Epithelial cell of esophagus (primary cell): ENCODE results near the gene PIK3R4.

ENCODE experiments used
- DNase-seq: peaks from one replicate; pipeline ENCODE4 v3.0.0; 2010; ENCODE audit warnings: low read depth
- H3K4me3 ChIP-seq: 2 replicates; pipeline ENCODE4 v1.5.1; 2011; ENCODE audit warnings: mild to moderate bottlenecking, low read length, control low read depth
- TF ChIP-seq, protein P1 (sequence below): IDR thresholded peaks from 2 replicates; pipeline ENCODE4 v1.5.1; 2011; ENCODE audit warnings: low read depth, mild to moderate bottlenecking, low read length, control low read depth, inconsistent platforms; ENCODE audit not compliant: insufficient read depth; ENCODE audit errors: missing control alignments

The PIK3R4 gene

DNA sequence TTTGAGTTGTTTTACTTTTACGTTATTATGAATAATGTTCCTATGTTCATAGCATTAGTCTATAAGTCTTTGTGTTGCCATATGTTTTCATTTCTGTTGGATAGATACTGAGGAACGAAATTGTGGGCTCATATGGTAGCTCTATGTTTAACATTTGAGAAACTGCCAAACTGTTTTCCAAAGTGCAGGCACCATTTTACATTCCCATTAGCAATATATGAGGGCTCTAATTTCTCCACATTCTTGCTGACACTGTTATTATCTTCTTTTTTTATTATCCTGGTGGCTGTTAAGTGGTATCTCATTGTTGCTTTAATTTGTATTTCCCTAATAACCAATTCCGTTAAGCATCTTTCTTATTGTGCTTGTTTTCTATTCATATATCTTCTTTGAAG lies 1.8 kb upstream of the PIK3R4 start:
- TF ChIP-seq, protein P1, sequence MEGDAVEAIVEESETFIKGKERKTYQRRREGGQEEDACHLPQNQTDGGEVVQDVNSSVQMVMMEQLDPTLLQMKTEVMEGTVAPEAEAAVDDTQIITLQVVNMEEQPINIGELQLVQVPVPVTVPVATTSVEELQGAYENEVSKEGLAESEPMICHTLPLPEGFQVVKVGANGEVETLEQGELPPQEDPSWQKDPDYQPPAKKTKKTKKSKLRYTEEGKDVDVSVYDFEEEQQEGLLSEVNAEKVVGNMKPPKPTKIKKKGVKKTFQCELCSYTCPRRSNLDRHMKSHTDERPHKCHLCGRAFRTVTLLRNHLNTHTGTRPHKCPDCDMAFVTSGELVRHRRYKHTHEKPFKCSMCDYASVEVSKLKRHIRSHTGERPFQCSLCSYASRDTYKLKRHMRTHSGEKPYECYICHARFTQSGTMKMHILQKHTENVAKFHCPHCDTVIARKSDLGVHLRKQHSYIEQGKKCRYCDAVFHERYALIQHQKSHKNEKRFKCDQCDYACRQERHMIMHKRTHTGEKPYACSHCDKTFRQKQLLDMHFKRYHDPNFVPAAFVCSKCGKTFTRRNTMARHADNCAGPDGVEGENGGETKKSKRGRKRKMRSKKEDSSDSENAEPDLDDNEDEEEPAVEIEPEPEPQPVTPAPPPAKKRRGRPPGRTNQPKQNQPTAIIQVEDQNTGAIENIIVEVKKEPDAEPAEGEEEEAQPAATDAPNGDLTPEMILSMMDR, result no peak
- peak overlapping the region; percentile 37 for H3K4me3 ChIP-seq
- no peak for DNase-seq

DNA sequence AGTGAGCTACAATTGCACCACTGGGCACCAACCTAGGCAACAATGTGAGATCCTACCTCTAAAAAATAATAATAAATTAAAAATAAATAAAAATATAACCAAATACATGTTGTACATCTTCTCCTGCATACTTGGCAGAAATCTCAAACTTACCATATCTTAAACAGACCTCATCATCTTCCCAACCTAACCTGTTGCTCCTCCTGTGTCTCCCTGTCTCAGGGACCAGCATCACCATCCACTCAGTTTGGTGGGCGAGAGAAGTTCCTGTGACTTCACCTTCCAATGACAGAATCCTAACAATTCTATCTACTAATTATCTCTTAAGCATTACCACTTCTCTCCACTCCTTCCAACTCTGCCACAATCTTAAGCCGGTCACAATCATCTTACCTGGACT lies 3.3 kb downstream of the PIK3R4 start:
- TF ChIP-seq, protein P1, result no peak
- DNase-seq, result no peak
- H3K4me3 ChIP-seq, result no peak overlapping the region

DNA sequence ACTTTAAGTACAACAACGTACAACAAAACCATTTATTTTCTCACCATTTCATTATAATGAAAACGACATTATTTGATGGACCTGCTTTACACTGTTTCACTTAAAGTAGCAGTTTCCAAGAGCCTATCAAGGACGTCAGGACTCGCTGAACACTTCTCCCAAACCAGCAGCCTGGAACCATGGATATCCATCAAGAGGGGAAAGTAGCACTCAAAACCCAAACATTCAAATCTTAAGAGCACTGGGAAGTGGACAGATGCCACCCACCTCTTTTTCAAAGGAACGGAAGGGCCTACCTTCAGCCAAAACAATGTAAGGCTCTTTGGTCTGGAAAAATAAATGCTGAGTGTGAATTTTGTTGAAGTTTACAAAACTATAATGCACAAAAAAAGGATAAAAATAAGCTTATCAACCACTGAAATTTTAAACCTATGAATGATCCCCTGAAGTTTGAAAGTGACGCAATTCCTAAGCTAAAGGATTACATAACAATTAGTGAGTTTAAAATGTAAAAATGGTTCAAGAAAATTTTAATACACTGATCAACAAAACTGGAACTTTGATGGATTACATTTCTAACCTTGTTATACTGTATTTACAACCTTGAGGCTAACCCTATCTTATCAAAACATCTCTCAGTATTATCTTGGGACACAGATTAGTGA lies 4.6 kb downstream of the PIK3R4 start:
- no peak for DNase-seq
- no peak overlapping the region for H3K4me3 ChIP-seq
- TF ChIP-seq, protein P1, result no peak

DNA sequence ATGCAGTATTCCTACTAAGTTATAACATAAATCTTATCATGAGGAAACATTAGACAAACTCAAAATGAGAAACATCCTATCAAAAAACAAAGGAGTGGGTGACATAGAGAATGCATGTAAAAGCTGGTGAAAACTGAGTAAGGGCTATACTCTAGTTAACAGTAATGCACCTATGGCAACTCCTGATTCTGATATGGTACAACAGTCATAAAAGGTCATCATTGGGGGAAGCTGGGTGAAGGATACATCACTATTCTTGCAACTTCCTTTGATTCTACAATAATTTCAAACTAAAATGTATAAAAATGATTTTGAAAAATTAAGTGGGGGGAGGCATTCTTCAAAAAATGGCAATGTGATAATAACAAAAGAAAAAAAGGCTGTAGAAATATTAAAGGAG lies 6.8 kb downstream of the PIK3R4 start:
- TF ChIP-seq, protein P1, result no peak

DNA sequence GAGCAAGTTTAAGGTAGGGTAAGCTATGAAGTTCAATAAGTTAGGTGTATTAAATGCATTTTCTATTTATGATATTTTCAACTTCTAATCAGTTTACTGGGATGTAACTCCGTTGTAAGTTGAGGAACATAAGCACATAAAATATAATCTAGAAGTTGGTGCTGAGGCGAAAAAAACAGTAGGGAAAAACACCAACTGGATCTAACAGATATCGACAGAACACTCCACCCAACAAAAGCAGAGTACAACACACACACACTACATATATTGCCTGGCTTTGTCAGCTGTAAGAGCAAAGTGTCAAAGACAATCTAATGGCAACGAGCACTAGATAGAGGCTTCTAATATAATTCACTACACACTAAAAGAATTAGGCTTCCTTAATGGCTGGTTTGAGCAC lies 8.4 kb downstream of the PIK3R4 start:
- no peak for DNase-seq
- H3K4me3 ChIP-seq, result no peak overlapping the region
- TF ChIP-seq, protein P1, result no peak

More for the DNA sequence above, 6.8 kb downstream of the PIK3R4 start:
- H3K4me3 ChIP-seq, result no peak overlapping the region
- DNase-seq, result no peak

DNA sequence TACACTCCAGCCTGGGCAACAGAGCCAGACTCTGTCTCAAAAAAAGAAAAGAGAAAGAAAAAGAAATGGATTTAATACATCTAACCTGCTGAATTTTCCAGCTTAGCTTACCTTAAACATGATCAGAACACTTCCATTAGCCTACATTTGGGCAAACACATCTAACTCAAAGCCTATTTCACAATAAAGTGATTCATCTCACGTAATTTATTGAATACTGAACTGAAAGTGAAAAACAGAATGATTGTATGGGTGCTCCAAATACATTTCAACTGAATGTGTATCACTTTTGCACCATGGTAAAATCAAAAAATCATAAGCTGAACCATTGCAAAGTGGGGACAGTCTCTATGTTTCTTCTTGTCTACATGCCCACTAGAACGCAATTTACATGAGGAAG lies 9.0 kb downstream of the PIK3R4 start:
- TF ChIP-seq, protein P1, result no peak
- H3K4me3 ChIP-seq, result no peak overlapping the region
- DNase-seq, result peak; percentile 29

DNA sequence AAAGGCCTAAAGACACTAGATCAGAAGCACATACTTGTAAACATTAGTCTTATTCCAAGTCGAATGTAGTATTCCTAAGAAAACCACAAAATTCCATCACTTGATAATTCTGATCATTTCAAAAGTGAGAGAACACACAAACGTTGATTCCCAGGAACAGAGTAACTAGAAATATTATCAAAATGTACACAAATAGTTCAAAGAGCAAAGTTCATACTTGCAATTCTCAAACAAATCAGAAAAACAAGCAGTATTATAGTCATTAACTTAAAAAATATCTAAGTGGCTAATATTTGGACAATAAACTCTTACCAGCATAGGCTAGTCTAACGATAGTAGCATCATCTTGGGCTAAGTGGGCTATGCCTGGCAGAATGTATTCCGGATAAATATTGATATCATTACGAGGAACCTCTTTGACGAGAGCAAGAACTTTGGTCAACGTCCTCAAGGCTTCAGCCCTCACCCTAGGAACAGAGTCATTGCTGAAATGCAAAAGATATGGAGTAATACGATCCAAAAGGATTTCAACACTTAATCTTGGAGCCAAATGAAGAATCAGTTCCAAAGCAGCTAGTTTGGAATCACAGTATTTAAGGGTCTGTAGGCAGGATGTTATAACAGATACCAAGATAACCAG lies 13.3 kb downstream of the PIK3R4 start:
- TF ChIP-seq, protein P1, result no peak

More for the DNA sequence above, 13.3 kb downstream of the PIK3R4 start:
- H3K4me3 ChIP-seq, result no peak overlapping the region
- DNase-seq, result no peak
